H9 (cell line): ENCODE measurements around the gene LGALS12. TPM values are rescaled to one million over a fixed set of nuclear protein-coding genes. Genes with fewer than 3 reads are reported as not detected.

Source experiments
- DNase-seq: peaks from one replicate; pipeline ENCODE4 v3.0.0-alpha.2; 2017
- H2AFZ ChIP-seq: one replicate; pipeline ENCODE4 v1.6.1; 2013; ENCODE audit warnings: mild to moderate bottlenecking, low read length, control low read depth, moderate library complexity
- H2AK5ac ChIP-seq: 2 replicates; pipeline ENCODE4 v1.6.1; 2013; ENCODE audit warnings: low read length, control low read depth, mixed read lengths; ENCODE audit not compliant: insufficient read length
- H2BK120ac ChIP-seq: one replicate; pipeline ENCODE4 v1.6.1; 2013; ENCODE audit warnings: low read depth, mild to moderate bottlenecking, low read length, control low read depth, inconsistent platforms; ENCODE audit not compliant: poor library complexity, severe bottlenecking
- H2BK12ac ChIP-seq: 2 replicates; pipeline ENCODE4 v1.6.1; 2013; ENCODE audit warnings: low read length, control low read depth, mixed read lengths, low read depth; ENCODE audit not compliant: insufficient read length
- H2BK15ac ChIP-seq: 2 replicates; pipeline ENCODE4 v1.6.1; 2013; ENCODE audit warnings: low read depth, low read length, control low read depth
- H2BK20ac ChIP-seq: one replicate; pipeline ENCODE4 v1.6.1; 2013; ENCODE audit warnings: low read depth, mild to moderate bottlenecking, low read length, control low read depth, inconsistent platforms; ENCODE audit not compliant: poor library complexity, severe bottlenecking
- H2BK5ac ChIP-seq: 2 replicates; pipeline ENCODE4 v1.6.1; 2013; ENCODE audit warnings: low read length, control low read depth, mixed read lengths; ENCODE audit not compliant: insufficient read length
- H3K14ac ChIP-seq: 2 replicates; pipeline ENCODE4 v1.6.1; 2013; ENCODE audit warnings: low read length, control low read depth; ENCODE audit not compliant: insufficient read depth
- H3K18ac ChIP-seq: 2 replicates; pipeline ENCODE4 v1.6.1; 2013; ENCODE audit warnings: low read depth, mild to moderate bottlenecking, mixed read lengths, low read length, control low read depth; ENCODE audit not compliant: insufficient read length
- H3K23ac ChIP-seq: 2 replicates; pipeline ENCODE4 v1.6.1; 2013; ENCODE audit warnings: low read length, control low read depth, mixed read lengths, low read depth; ENCODE audit not compliant: insufficient read length
- H3K23me2 ChIP-seq: 2 replicates; pipeline ENCODE4 v1.6.1; 2013; ENCODE audit warnings: low read depth, mild to moderate bottlenecking, mixed read lengths, low read length, control low read depth; ENCODE audit not compliant: insufficient read length, poor library complexity, severe bottlenecking
- H3K27ac ChIP-seq: 2 replicates; pipeline ENCODE4 v1.5.1; 2013; ENCODE audit warnings: low read length, control low read depth, mixed read lengths, low read depth; ENCODE audit not compliant: insufficient read length
- H3K27me3 ChIP-seq: 2 replicates; pipeline ENCODE4 v1.6.1; 2013; ENCODE audit warnings: low read length, control low read depth, inconsistent platforms; ENCODE audit not compliant: insufficient read depth
- H3K4ac ChIP-seq: 2 replicates; pipeline ENCODE4 v1.6.1; 2013; ENCODE audit warnings: low read depth, mild to moderate bottlenecking, control low read depth, inconsistent platforms, low read length, moderate library complexity
- H3K4me1 ChIP-seq: 2 replicates; pipeline ENCODE4 v1.6.1; 2013; ENCODE audit warnings: low read length, control low read depth, inconsistent platforms; ENCODE audit not compliant: insufficient read depth
- H3K4me2 ChIP-seq: 2 replicates; pipeline ENCODE4 v1.6.1; 2013; ENCODE audit warnings: low read length, control low read depth, mixed read lengths; ENCODE audit not compliant: insufficient read length, insufficient read depth
- H3K56ac ChIP-seq: 2 replicates; pipeline ENCODE4 v1.6.1; 2013; ENCODE audit warnings: low read depth, mild to moderate bottlenecking, mixed read lengths, low read length, control low read depth; ENCODE audit not compliant: insufficient read length
- H3K79me1 ChIP-seq: 2 replicates; pipeline ENCODE4 v1.6.1; 2013; ENCODE audit warnings: low read depth, mild to moderate bottlenecking, moderate library complexity, low read length, control low read depth, inconsistent platforms; ENCODE audit not compliant: insufficient read depth, poor library complexity, severe bottlenecking
- H3K79me2 ChIP-seq: 2 replicates; pipeline ENCODE4 v1.6.1; 2013; ENCODE audit warnings: low read length, control low read depth, inconsistent platforms; ENCODE audit not compliant: insufficient read depth
- H3K9ac ChIP-seq: 2 replicates; pipeline ENCODE4 v1.6.1; 2013; ENCODE audit warnings: low read length, control low read depth, mixed read lengths; ENCODE audit not compliant: insufficient read length; ENCODE audit errors: extremely low read depth
- H3K9me3 ChIP-seq: one replicate; pipeline ENCODE4 v1.6.1; 2013; ENCODE audit warnings: low read depth, low read length, inconsistent platforms; ENCODE audit not compliant: control insufficient read depth
- H3T11ph ChIP-seq: one replicate; pipeline ENCODE4 v1.6.1; 2013; ENCODE audit warnings: mild to moderate bottlenecking, low read length, control low read depth, inconsistent platforms
- H4K20me1 ChIP-seq: one replicate; pipeline ENCODE4 v1.6.1; 2013; ENCODE audit not compliant: control insufficient read depth, insufficient read length, insufficient read depth
- H4K5ac ChIP-seq: 2 replicates; pipeline ENCODE4 v1.6.1; 2013; ENCODE audit warnings: low read depth, mild to moderate bottlenecking, mixed read lengths, low read length, control low read depth; ENCODE audit not compliant: insufficient read length
- H4K8ac ChIP-seq: replicated peaks from 2 replicates; pipeline ENCODE4 v1.6.1; 2013; ENCODE audit warnings: low read length, control low read depth, mixed read lengths, low read depth; ENCODE audit not compliant: insufficient read length
- H4K91ac ChIP-seq: 2 replicates; pipeline ENCODE4 v1.6.1; 2013; ENCODE audit warnings: low read depth, mild to moderate bottlenecking, moderate library complexity, mixed read lengths, low read length, control low read depth; ENCODE audit not compliant: insufficient read length
- H3K27ac Mint-ChIP-seq, 3 experiments: 2 replicates in 2 of 3; 3 replicates in 1 of 3; pipeline ENCODE4 v1.8.0; 2020 to 2021; ENCODE audit warnings: mixed read lengths in 3 of 3, mild to moderate bottlenecking in 1 of 3, moderate library complexity in 1 of 3
- H3K27me3 Mint-ChIP-seq: 2 replicates; pipeline ENCODE4 v1.8.0; 2021; ENCODE audit warnings: low read depth, mild to moderate bottlenecking, moderate library complexity, mixed read lengths
- H3K36me3 Mint-ChIP-seq, 3 experiments: 2 replicates in 2 of 3; 3 replicates in 1 of 3; pipeline ENCODE4 v1.8.0; 2020 to 2021; ENCODE audit warnings: low read depth in 3 of 3, mixed read lengths in 3 of 3; ENCODE audit not compliant: insufficient read depth in 1 of 3
- H3K4me1 Mint-ChIP-seq, 2 experiments: 2 replicates each; pipeline ENCODE4 v1.8.0; 2020; ENCODE audit warnings: mixed read lengths in 2 of 2
- H3K4me3 Mint-ChIP-seq, 2 experiments: 2 replicates in 1 of 2; 3 replicates in 1 of 2; pipeline ENCODE4 v1.8.0; 2020 to 2021; ENCODE audit warnings: mild to moderate bottlenecking in 2 of 2, mixed read lengths in 2 of 2, moderate library complexity in 1 of 2
- H3K9me3 Mint-ChIP-seq, 2 experiments: 2 replicates in 1 of 2; 3 replicates in 1 of 2; pipeline ENCODE4 v1.8.0; 2020; ENCODE audit warnings: mild to moderate bottlenecking in 2 of 2, mixed read lengths in 2 of 2, moderate library complexity in 1 of 2
- CTCF ChIP-seq: fragments of 200-600 bp; sonication (generic); conservative IDR thresholded peaks from 3 replicates; pipeline ENCODE4 v1.8.0; 2021; ENCODE audit warnings: antibody characterized with exemption, mild to moderate bottlenecking
- WGBS: extraction: QIAGEN DNeasy Blood & Tissue Kit; methylation state at CpG from one replicate; pipeline ENCODE4 v1.1.7; 2013; ENCODE audit warnings: missing lambda C conversion rate, low lambda C conversion rate, mixed read lengths; ENCODE audit not compliant: insufficient read length; ENCODE audit errors: extremely low coverage; 5-methylcytosine and 5-hydroxymethylcytosine counted together
- total RNA-seq: library from RNA; stranded (reverse); gene quantifications from 2 replicates; pipeline ENCODE4 v1.2.1, GENCODE V29; 2021

Gene LGALS12
- total RNA-seq, 1 experiment from 2014 or later = 1.9 TPM

GRCh38 chr11:63532117-63532516, 26.2 kb downstream of the LGALS12 start:
- Histone ChIP-seq H4K20me1 (no peaks in the 10 kb centered on the region), H3K14ac (no peak overlapping the region), H4K91ac (no peak overlapping the region), H3K18ac (peak overlapping the region; percentile 27), H2BK5ac (no peak overlapping the region), H3K4me1 (peaks cover 15% of the 10 kb centered on the region; the same call in 1 of the 2 replicates), H3K27me3 (no peaks in the 10 kb centered on the region), H3K23ac (no peak overlapping the region), H2BK15ac (no peak overlapping the region), H3T11ph (no peak overlapping the region), H4K8ac (no peak overlapping the region), H3K79me1 (no peaks in the 10 kb centered on the region), H3K4ac (no peak overlapping the region), H3K79me2 (no peaks in the 10 kb centered on the region), H3K56ac (no peak overlapping the region), H2AK5ac (no peak overlapping the region), H3K4me2 (no peak overlapping the region), H2BK120ac (no peak overlapping the region), H4K5ac (no peak overlapping the region), H3K23me2 (no peaks in the 10 kb centered on the region), H3K27ac (peak overlapping the region; percentile 94), H3K9ac (no peak overlapping the region), H2BK12ac (no peak overlapping the region), H2BK20ac (no peak overlapping the region), H3K9me3 (no peaks in the 10 kb centered on the region), H2AFZ (no peak overlapping the region)
- no peak for TF ChIP-seq CTCF
- H3K27me3 Mint-ChIP-seq = no peaks in the 10 kb centered on the region
- H3K4me1 Mint-ChIP-seq = peaks cover 67 to 69% of the 10 kb centered on the region in 2 experiments
- no peak for DNase-seq
- H3K27ac Mint-ChIP-seq = peak overlapping the region; percentile 46 to 99 (median 82); a peak in 6 of 7 replicates
- peaks cover 0 to 6% (median 4%) of the 10 kb centered on the region in 3 experiments; a peak in 4 of 7 replicates for H3K36me3 Mint-ChIP-seq
- H3K9me3 Mint-ChIP-seq = peaks cover 10 to 11% of the 10 kb centered on the region in 2 experiments
- H3K4me3 Mint-ChIP-seq = peak overlapping the region; percentile 16 to 21; a peak in 2 of 5 replicates
- no CpG with 5 or more reads among the region's 2 CpGs for WGBS
